GM13977 (cell line): ENCODE results near the gene CCDC33.

Source experiments
- DNase-seq: peaks from one replicate; pipeline ENCODE4 v3.0.0; 2012; ENCODE audit warnings: low spot score
- CTCF ChIP-seq: IDR thresholded peaks from 2 replicates; pipeline ENCODE4 v1.5.1; 2012; ENCODE audit warnings: mild to moderate bottlenecking, control low read depth; ENCODE audit not compliant: insufficient read depth; ENCODE audit errors: extremely low read depth, missing control alignments
- in situ Hi-C: fragments of 300-500 bp; cut with MboI; formaldehyde crosslinking; loops from one replicate; pipeline ENCODE4 v1.12.0; 2022; ENCODE audit warnings: low sequenced_read_pairs, low pct_unique_long_range_greater_than_20kb, mixed read lengths, inconsistent platforms; ENCODE audit not compliant: unreplicated experiment

Gene CCDC33

DNA sequence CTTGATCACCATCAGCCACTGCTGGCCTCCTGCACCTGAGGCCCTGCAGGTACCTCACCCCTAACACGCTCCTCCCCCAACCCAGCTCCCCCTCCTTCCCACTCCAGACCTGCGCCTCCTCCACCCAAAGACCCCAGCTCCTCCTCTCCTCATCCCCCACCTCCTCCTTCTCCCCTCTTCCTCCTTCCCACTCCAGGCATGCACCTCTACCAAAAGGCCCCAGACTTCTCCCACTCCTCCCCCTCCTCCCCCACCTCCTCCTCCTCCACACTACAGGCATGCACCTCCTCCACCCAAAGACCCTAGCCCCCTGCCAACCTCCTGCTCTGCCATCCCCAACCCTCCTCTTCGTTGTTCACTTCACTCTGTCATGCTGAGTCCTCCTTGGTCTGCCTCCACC is 88.6 kb downstream of the CCDC33 start:
- DNase-seq = no peak
- no peak for TF ChIP-seq CTCF
- in situ Hi-C loops = no loop called here

DNA sequence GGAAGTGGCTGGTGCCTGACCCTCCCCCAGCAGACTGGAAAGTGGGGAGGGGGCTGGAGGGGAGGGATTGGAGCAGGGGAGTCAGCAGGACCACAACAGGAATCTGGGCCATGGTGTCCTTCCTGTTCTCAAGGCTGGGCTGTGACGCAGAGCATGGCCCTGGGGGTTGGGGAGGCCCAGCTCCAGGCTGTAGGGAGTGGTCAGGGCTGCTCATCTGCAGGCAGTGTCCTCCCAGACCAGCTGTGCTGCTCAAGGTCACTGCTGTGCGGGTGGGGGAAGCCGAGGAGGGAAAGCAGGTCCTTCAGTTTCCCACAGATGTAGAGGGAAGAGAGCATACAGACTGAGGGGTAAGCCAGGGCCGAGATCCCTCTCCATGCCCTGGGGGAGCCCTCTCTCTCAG is 90.6 kb downstream of the CCDC33 start:
- TF ChIP-seq CTCF = no peak
- in situ Hi-C loops = no loop called here
- no peak for DNase-seq

DNA sequence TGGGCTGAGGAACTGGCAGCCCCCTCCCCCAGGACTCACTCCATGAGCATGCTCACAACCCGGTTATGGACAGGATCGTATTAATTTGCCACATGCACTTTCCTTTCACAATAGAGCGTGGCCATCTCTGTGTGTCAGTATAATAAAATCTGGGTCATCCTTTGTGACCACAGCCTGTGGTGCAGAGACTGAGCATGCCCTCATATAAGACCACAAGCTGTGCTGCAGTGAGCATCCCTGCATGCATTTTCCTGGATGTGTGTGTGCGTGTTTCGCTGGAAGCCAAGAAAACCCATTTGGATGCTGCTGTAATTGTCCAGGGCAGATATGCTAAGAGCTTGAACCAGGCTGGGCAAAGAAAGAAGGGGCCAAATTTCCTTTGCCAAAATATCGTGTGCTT is 91.6 kb downstream of the CCDC33 start:
- DNase-seq = no peak

DNA sequence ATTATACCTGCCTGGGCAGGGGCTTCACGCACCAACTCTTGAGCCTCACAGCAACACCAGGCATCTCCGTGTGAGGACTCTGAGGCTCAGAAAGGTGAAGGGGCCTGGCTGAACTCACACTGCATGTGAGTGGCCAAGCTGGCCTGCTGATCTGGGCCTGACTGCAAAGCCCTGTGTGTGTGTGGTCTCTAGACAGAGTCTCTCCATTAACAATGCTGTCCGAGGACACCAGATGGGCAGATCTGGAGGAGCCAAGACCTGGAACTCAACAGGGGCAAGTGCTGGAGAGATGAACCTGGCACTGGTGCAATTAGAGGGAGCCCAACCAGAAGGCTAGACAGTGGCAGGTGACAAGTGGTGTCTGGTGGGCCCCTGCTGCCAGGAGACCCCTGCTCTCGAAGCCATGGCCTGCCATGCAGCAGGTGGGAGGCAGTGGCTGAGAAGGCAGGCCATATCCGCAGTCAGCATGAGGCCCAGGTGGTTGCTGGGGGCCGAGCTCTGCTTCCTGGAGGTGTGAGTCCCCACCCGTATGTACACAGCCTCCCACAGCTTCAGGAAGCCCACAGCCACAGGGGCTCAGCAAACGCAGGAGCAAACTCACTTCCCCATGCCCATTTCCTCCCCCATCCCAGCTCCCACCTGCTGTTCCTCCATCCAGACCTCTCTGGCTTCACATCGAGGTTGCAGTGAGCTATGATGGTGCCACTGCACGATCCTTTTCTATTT is 92.4 kb downstream of the CCDC33 start:
- in situ Hi-C loops = no loop called here
- no peak for TF ChIP-seq CTCF
- DNase-seq = no peak

More for the DNA sequence above, 91.6 kb downstream of the CCDC33 start:
- in situ Hi-C loops = no loop called here
- no peak for TF ChIP-seq CTCF

DNA sequence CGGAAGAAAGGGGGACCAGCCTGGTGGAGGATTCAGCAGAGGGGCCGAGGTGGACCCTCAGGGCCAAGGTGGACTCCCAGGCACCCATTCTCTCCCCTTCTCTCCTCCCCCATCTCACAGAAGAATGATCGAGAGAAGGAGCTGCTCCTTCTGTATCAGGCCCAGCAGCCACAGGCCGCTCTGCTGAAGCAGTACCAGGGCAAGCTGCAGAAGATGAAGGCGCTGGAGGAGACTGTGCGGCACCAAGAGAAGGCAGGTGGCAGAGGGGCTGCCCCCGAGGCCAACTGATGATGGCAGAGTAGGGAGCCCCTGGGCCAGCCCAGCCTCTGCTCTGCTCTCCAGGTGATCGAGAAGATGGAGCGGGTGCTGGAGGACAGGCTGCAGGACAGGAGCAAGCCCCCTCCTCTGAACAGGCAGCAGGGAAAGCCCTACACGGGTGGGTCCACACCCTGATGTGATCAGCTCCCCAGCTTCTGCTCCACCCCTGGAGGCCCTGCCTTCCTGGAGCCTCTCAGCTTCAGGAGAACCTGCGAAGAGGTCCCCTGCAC is 94.8 kb downstream of the CCDC33 start:
- no peak for DNase-seq
- in situ Hi-C loops = no loop called here
- no peak for TF ChIP-seq CTCF

GRCh38 chr15:74332011-74332410 is 95.9 kb downstream of the CCDC33 start:
- TF ChIP-seq CTCF = no peak
- no peak for DNase-seq
- in situ Hi-C loops = no loop called here
